ENCODE data around the gene CST7.

CST7 gene

DNA sequence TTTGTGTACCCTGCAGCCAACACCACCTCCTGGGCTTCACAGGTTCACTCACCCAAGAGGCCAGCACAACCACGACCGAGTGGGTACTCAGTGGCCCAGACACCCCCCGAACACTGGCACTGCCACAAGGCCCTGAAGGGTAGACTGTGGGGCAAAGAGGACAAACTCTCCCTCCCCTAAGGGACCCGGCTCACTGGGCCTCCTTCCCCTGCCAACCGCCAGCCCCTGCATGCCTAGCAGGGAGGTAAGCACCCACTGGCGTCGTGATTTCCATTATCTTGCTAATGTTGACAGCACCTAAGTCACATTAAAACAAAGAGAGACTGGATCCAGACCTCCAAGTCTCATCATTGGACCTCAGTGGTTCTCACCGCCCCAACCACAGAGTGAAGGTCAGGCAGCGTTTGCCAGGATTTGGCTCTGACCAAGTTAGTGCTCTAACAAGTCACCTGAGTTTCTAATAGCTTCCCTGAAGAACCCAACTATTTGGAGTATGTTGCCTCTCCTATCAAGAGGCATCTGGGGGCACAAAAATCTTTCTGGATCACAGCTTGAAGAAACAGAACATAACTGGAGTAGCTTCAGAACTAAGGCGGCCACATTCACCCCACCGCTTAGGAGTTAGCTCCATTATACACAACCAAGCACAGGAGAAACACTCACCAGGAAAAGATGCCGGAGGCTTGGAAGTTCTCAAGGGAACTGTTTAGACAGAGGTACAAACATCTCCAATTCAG is 57.5 kb downstream of the CST7 start:
- no peak for DNase-seq

DNA sequence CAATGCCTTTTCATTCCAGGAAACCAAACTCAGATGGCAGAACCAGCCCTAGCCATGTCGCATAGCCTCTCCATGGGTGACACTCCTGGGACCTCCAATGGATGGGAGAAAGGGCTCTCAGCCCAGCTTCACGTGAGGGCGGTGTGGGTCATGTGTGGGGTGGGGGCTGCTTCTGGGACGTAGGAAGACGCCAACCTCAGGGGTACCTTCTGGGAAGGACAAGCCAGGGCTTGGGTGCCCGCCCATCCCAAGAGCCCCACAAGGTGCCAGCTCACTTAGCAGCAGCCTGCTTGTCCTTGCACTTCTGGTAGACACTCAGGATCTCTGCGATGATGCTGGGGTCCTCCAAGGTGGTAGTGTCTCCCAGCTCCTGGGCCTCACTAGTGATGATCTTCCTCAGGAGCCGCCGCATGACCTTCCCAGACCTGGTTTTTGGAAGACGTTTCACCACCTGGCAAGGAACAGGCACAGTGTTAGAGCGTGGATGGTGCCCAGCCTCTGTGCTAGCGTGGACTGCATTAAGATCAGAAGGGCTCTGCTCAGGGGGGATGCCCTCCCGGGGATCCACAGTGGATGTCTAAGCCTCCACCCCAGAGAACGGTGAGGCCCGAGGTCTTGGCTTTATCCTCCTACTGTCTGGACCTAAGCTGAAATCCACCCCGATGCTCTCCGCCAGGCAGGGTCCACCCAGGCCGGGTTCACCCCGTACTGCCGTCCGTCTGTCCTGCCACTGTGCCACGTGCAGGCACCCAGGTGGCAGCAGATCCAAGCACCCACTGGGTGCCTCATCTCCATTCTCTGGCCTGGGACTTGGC is 58.6 kb downstream of the CST7 start:
- DNase-seq: no peak

- DNase-seq: no peak
These were observed 59.5 kb downstream of the CST7 start for GRCh38 chr20:25008388-25009217.
